Measurements from ENCODE around the gene CAMK1D.

GRCh38 chr10:12844811-12845483 lies 495.6 kb downstream of the CAMK1D start:
- no peak for TF ChIP-seq EZH2 (IDR thresholded peaks at IDR 0.05; ENCODE audit: borderline replicate concordance, low read length)
- TF ChIP-seq, protein P1, sequence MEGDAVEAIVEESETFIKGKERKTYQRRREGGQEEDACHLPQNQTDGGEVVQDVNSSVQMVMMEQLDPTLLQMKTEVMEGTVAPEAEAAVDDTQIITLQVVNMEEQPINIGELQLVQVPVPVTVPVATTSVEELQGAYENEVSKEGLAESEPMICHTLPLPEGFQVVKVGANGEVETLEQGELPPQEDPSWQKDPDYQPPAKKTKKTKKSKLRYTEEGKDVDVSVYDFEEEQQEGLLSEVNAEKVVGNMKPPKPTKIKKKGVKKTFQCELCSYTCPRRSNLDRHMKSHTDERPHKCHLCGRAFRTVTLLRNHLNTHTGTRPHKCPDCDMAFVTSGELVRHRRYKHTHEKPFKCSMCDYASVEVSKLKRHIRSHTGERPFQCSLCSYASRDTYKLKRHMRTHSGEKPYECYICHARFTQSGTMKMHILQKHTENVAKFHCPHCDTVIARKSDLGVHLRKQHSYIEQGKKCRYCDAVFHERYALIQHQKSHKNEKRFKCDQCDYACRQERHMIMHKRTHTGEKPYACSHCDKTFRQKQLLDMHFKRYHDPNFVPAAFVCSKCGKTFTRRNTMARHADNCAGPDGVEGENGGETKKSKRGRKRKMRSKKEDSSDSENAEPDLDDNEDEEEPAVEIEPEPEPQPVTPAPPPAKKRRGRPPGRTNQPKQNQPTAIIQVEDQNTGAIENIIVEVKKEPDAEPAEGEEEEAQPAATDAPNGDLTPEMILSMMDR (IDR thresholded peaks at IDR 0.05; ENCODE audit: low read length): no peak
